Measurements from ENCODE around the gene PAQR9. TPM values are rescaled to one million over a fixed set of nuclear protein-coding genes. Genes with fewer than 3 reads are reported as not detected.

The PAQR9 gene
- total and polyA plus RNA-seq, 2 donors (not counting 1 experiment from before 2014, with no cell fraction given) = not detected

DNA sequence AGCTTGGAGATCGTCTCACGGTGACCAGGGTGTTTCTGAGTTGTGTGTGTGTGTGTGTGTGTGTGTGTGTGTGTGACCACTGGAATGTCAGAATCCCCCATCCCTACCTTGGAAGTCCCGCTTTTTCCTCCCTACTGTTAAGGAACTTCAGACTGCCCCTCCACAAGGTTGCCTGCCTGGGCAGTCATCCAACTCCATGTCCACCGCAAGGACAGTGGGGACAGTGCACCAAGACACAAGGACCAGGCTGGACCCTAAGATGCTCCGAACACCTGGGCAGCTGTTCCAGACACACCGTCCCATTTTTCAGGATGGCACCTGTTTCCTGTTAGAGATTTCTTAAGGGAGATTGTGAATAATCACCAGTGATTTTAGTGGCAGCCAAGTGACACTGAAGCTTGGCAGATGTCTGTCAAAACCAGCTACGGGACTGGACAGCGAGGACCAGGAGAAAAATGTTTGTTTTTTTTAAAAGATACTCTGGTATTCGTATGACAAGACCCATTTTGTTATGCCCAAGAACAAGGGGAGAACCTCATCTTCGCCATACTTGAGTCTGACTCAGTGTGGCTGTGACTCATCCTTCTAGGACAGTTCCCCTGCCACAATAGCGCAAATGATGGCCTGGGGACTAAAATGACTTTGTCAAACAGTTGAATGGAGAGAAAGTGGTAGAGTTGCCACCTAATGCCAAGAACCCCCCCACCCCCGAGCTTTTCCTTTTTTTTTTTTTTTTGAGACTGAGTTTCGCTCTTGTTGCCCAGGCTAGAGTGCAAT is 15.5 kb downstream of the PAQR9 start:
- Histone ChIP-seq H4K20me1 (ENCODE audit: control insufficient read depth, insufficient read depth, low read length, poor library complexity, severe bottlenecking) (no peaks in the 10 kb centered on the region), H3K79me2 (ENCODE audit: control insufficient read depth, insufficient read depth, low read length) (no peaks in the 10 kb centered on the region), H3K9ac (ENCODE audit: low read length) (no peak overlapping the region), H3K36me3 (replicated peaks in 1 of 2; ENCODE audit: control extremely low read depth in 1 of 2, control insufficient read depth in 1 of 2, extremely low read depth in 1 of 2, insufficient read depth in 2 of 2, low read length in 1 of 2) (no peaks in the 10 kb centered on the region), H3K4me1 (ENCODE audit: control insufficient read depth in 2 of 2, insufficient read depth in 2 of 2, low read length in 2 of 2) (peaks cover 0 to 5% of the 10 kb centered on the region in 2 donors), H2AFZ (ENCODE audit: insufficient read depth, low read depth, low read length, poor library complexity, severe bottlenecking) (no peak overlapping the region), H3K27ac (ENCODE audit: low read length in 2 of 2) (no peak overlapping the region), H3K27me3 (replicated peaks in 1 of 4; ENCODE audit: control extremely low read depth in 1 of 4, control insufficient read depth in 3 of 4, insufficient read depth in 4 of 4, low read length in 3 of 4) (peaks cover 0 to 20% (median 18%) of the 10 kb centered on the region in 4 experiments), H3K4me3 (ENCODE audit: control extremely low read depth in 1 of 5, extremely low read depth in 1 of 5, insufficient read depth in 1 of 5, low read depth in 2 of 5, low read length in 4 of 5) (no peak overlapping the region), H3K9me3 (ENCODE audit: control extremely low read depth in 1 of 3, control insufficient read depth in 2 of 3, insufficient read depth in 1 of 3, low read length in 2 of 3) (no peaks in the 10 kb centered on the region), H3K4me2 (replicated peaks; ENCODE audit: low read depth, low read length, poor library complexity, severe bottlenecking) (no peak overlapping the region)
- TF ChIP-seq EZH2 (IDR thresholded peaks at IDR 0.05; ENCODE audit: borderline replicate concordance, insufficient read depth, low read depth, low read length, poor library complexity, severe bottlenecking) = no peak
- TF ChIP-seq, protein P1, sequence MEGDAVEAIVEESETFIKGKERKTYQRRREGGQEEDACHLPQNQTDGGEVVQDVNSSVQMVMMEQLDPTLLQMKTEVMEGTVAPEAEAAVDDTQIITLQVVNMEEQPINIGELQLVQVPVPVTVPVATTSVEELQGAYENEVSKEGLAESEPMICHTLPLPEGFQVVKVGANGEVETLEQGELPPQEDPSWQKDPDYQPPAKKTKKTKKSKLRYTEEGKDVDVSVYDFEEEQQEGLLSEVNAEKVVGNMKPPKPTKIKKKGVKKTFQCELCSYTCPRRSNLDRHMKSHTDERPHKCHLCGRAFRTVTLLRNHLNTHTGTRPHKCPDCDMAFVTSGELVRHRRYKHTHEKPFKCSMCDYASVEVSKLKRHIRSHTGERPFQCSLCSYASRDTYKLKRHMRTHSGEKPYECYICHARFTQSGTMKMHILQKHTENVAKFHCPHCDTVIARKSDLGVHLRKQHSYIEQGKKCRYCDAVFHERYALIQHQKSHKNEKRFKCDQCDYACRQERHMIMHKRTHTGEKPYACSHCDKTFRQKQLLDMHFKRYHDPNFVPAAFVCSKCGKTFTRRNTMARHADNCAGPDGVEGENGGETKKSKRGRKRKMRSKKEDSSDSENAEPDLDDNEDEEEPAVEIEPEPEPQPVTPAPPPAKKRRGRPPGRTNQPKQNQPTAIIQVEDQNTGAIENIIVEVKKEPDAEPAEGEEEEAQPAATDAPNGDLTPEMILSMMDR (IDR thresholded peaks at IDR 0.05) = no peak
- Mint-ChIP-seq H3K27me3 (peaks cover 53% of the 10 kb centered on the region), H3K27ac (no peak overlapping the region), H3K4me1 (peaks cover 7% of the 10 kb centered on the region), H3K4me3 (peak overlapping the region; percentile 21), H3K9me3 (ENCODE audit: insufficient read depth) (no peaks in the 10 kb centered on the region)
- ChIA-PET CTCF (no interaction called here), POLR2A (no interaction called here)
- 90% methylated on average over 8 of the region's 13 CpGs for WGBS (ENCODE audit: insufficient coverage)
- intact Hi-C loops (cut with micrococcal nuclease) = no loop called here
- ATAC-seq (ENCODE audit: low read depth) = no peak
- DNase-seq = no peak

DNA sequence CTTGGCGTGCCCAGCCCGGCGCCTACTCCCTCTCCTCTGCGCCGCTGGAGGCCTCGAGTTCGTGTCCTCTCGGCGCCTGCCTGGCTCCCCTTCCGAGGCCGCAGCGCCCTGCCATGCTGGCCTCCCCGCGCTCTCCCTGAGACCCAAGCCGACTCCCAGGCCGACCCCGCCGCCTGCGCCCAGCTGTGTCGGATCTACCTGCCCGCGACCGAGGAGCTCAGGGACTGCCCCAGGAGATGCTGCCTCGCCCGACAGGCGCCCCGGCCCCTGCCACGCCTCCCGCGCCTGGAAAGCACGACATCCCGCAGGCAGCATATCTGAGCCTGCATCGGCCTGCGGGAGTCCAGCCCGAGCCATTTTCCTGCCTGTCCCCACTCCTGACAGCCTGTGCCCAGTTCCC is 16.1 kb downstream of the PAQR9 start:
- Histone ChIP-seq H3K27me3 (replicated peaks in 1 of 4; ENCODE audit: control extremely low read depth in 1 of 4, control insufficient read depth in 3 of 4, insufficient read depth in 4 of 4, low read length in 3 of 4) (peaks cover 0 to 20% (median 17%) of the 10 kb centered on the region in 4 experiments), H3K36me3 (replicated peaks in 1 of 2; ENCODE audit: control extremely low read depth in 1 of 2, control insufficient read depth in 1 of 2, extremely low read depth in 1 of 2, insufficient read depth in 2 of 2, low read length in 1 of 2) (no peaks in the 10 kb centered on the region), H3K9me3 (ENCODE audit: control extremely low read depth in 1 of 3, control insufficient read depth in 2 of 3, insufficient read depth in 1 of 3, low read length in 2 of 3) (no peaks in the 10 kb centered on the region), H4K20me1 (ENCODE audit: control insufficient read depth, insufficient read depth, low read length, poor library complexity, severe bottlenecking) (no peaks in the 10 kb centered on the region), H3K4me2 (replicated peaks; ENCODE audit: low read depth, low read length, poor library complexity, severe bottlenecking) (no peak overlapping the region), H3K79me2 (ENCODE audit: control insufficient read depth, insufficient read depth, low read length) (no peaks in the 10 kb centered on the region), H3K4me1 (ENCODE audit: control insufficient read depth in 2 of 2, insufficient read depth in 2 of 2, low read length in 2 of 2) (peaks cover 0 to 5% of the 10 kb centered on the region in 2 donors), H3K4me3 (ENCODE audit: control extremely low read depth in 1 of 5, extremely low read depth in 1 of 5, insufficient read depth in 1 of 5, low read depth in 2 of 5, low read length in 4 of 5) (no peak overlapping the region), H3K9ac (ENCODE audit: low read length) (no peak overlapping the region), H3K27ac (ENCODE audit: low read length in 2 of 2) (no peak overlapping the region), H2AFZ (ENCODE audit: insufficient read depth, low read depth, low read length, poor library complexity, severe bottlenecking) (peak overlapping the region; percentile 32)
- intact Hi-C loops (cut with micrococcal nuclease) = no loop called here
- Mint-ChIP-seq H3K27ac (no peak overlapping the region), H3K27me3 (peaks cover 53% of the 10 kb centered on the region), H3K9me3 (ENCODE audit: insufficient read depth) (no peaks in the 10 kb centered on the region), H3K4me3 (peak overlapping the region; percentile 21), H3K4me1 (peaks cover 7% of the 10 kb centered on the region)
- no peak for DNase-seq
- TF ChIP-seq, protein P1 (IDR thresholded peaks at IDR 0.05) = no peak
- no peak for TF ChIP-seq EZH2 (IDR thresholded peaks at IDR 0.05; ENCODE audit: borderline replicate concordance, insufficient read depth, low read depth, low read length, poor library complexity, severe bottlenecking)
- WGBS (ENCODE audit: insufficient coverage) = 27% methylated on average over 35 of the region's 35 CpGs
- ChIA-PET POLR2A (no interaction called here), CTCF (no interaction called here)
- no peak for ATAC-seq (ENCODE audit: low read depth)

All from B cell (primary cell).